ENCODE data around the gene MT1B. TPM values are rescaled to one million over a fixed set of nuclear protein-coding genes. Genes with fewer than 3 reads are reported as not detected.
A peak's percentile ranks its signal among the peaks of the same experiment; 100 is the strongest.

Gene MT1B
- total and polyA plus RNA-seq, 8 donors: 0.45 to 0.66 TPM; not detected in 6

- TF ChIP-seq CTCF (IDR thresholded peaks at IDR 0.05): no peak
- intact Hi-C loops (cut with DNase I): no loop called here
- Histone ChIP-seq H3K9me3 (no peaks in the 10 kb centered on the region), H3K36me3 (no peaks in the 10 kb centered on the region), H3K4me3 (peak overlapping the region; percentile 46 to 50), H3K4me1 (peaks cover 5 to 23% of the 10 kb centered on the region in 2 donors), H3K27me3 (peaks cover 0 to 47% of the 10 kb centered on the region in 2 donors), H3K27ac (peak overlapping the region; percentile 80 to 90)
- DNase-seq: no peak
- peak; percentile 62 for ATAC-seq
Observed at GRCh38 chr16:56625943-56626654, 25.6 kb upstream of the MT1B start.

GRCh38 chr16:56626685-56627084 is 25.0 kb upstream of the MT1B start:
- ATAC-seq (peak; percentile 11), DNase-seq (no peak)
- no peaks in the 10 kb centered on the region for H3K36me3 ChIP-seq
- H3K4me1 ChIP-seq: peaks cover 5 to 23% of the 10 kb centered on the region in 2 donors
- intact Hi-C loops (cut with DNase I): no loop called here
- H3K4me3 ChIP-seq: peak overlapping the region; percentile 46 to 50
- H3K27me3 ChIP-seq: peaks cover 0 to 53% of the 10 kb centered on the region in 2 donors
- no peaks in the 10 kb centered on the region for H3K9me3 ChIP-seq
- no peak for TF ChIP-seq CTCF (IDR thresholded peaks at IDR 0.05)
- H3K27ac ChIP-seq: peak overlapping the region; percentile 61 to 80

- no peaks in the 10 kb centered on the region for H3K9me3 ChIP-seq
- no peak overlapping the region for H3K4me3 ChIP-seq
- TF ChIP-seq CTCF (IDR thresholded peaks at IDR 0.05): no peak
- no peaks in the 10 kb centered on the region for H3K36me3 ChIP-seq
- H3K27me3 ChIP-seq: peaks cover 8 to 73% of the 10 kb centered on the region in 2 donors
- intact Hi-C loops (cut with DNase I): no loop called here
- ATAC-seq: no peak
- H3K4me1 ChIP-seq: peaks cover 5 to 28% of the 10 kb centered on the region in 2 donors
- DNase-seq: no peak
- no peak overlapping the region for H3K27ac ChIP-seq
Observed at GRCh38 chr16:56628486-56629350, 23.0 kb upstream of the MT1B start.

GRCh38 chr16:56629531-56629930 is 22.2 kb upstream of the MT1B start:
- Histone ChIP-seq H3K9me3 (no peaks in the 10 kb centered on the region), H3K4me1 (peaks cover 5 to 31% of the 10 kb centered on the region in 2 donors), H3K27ac (no peak overlapping the region), H3K4me3 (no peak overlapping the region), H3K27me3 (peaks cover 8 to 77% of the 10 kb centered on the region in 2 donors), H3K36me3 (no peaks in the 10 kb centered on the region)
- ATAC-seq: no peak
- TF ChIP-seq CTCF (IDR thresholded peaks at IDR 0.05): no peak
- DNase-seq: no peak
- intact Hi-C loops (cut with DNase I): no loop called here

GRCh38 chr16:56630134-56630533 is 21.6 kb upstream of the MT1B start:
- H3K4me3 ChIP-seq: no peak overlapping the region
- no peak for TF ChIP-seq CTCF (IDR thresholded peaks at IDR 0.05)
- DNase-seq: no peak
- no peak for ATAC-seq
- no peak overlapping the region for H3K27ac ChIP-seq
- no peaks in the 10 kb centered on the region for H3K36me3 ChIP-seq
- H3K4me1 ChIP-seq: peaks cover 5 to 31% of the 10 kb centered on the region in 2 donors
- peaks cover 12 to 77% of the 10 kb centered on the region in 2 donors for H3K27me3 ChIP-seq
- intact Hi-C loops (cut with DNase I): no loop called here
- no peaks in the 10 kb centered on the region for H3K9me3 ChIP-seq
